GM12878 (cell line): Measurements from ENCODE around the gene DCTN4. TPM values are rescaled to one million over a fixed set of nuclear protein-coding genes. Genes with fewer than 3 reads are reported as not detected.

ENCODE experiments used
- ATAC-seq: fragments of 200-7000 bp; cut with Tn5 transposase; 3 replicates; pipeline ENCODE4 v1.9.1; 2020; ENCODE audit warnings: mild to moderate bottlenecking, moderate library complexity
- BruUV-seq: library from RNA; stranded (reverse); fragments of 400-500 nt; replicated peaks from 2 replicates; lab custom pipeline; 2021; lab: Mats Ljungman, UMichigan
- CTCF ChIA-PET: fragments of 300-600 bp; sonication (Branson Sonifier 250); formaldehyde crosslinking; extraction: SDS; loops from one replicate; lab custom pipeline; 2021; ENCODE audit warnings: inconsistent platforms; lab: Yijun Ruan, JAX
- POLR2A ChIA-PET: fragments of 350-600 bp; formaldehyde crosslinking; extraction: SDS; loops from one replicate; lab custom pipeline; 2021; ENCODE audit warnings: inconsistent platforms; lab: Charles Lee
- RAD21 ChIA-PET: fragments of 300-600 bp; sonication (Branson Sonifier 250); formaldehyde crosslinking; loops from one replicate; lab custom pipeline; 2023; ENCODE audit warnings: antibody characterized with exemption; ENCODE audit not compliant: unreplicated experiment; lab: Charles Lee
- SMC1A ChIA-PET: fragments of 300-600 bp; sonication (Branson Sonifier 250); formaldehyde crosslinking; loops from one replicate; lab custom pipeline; 2023; ENCODE audit not compliant: unreplicated experiment, uncharacterized antibody; lab: Charles Lee
- DNase-seq: peaks from one replicate; pipeline ENCODE4 v3.0.0-alpha.2; 2011; ENCODE audit warnings: low read depth, low spot score
- FAIRE-seq: peaks from 3 replicates; lab custom pipeline; 2011; peaks lifted over from hg19 to GRCh38; lab: Jason Lieb, UNC
- H2AFZ ChIP-seq: 2 replicates; pipeline ENCODE4 v1.6.0; 2011; ENCODE audit warnings: low read depth, low read length, control low read depth; ENCODE audit not compliant: control insufficient read depth
- H3K27ac ChIP-seq: 2 replicates; pipeline ENCODE4 v1.5.1; 2011; ENCODE audit warnings: control low read depth; ENCODE audit not compliant: control insufficient read depth, insufficient read depth
- H3K27me3 ChIP-seq, 2 experiments: replicated peaks in 1 of 2; 2 replicates each; pipeline versions ENCODE4 v1.6.0 to v1.6.1; 2011; ENCODE audit warnings: low read length in 1 of 2; ENCODE audit not compliant: control insufficient read depth in 2 of 2, insufficient read depth in 2 of 2
- H3K36me3 ChIP-seq, 2 experiments: 2 replicates each; pipeline ENCODE4 v1.5.1; 2011; ENCODE audit warnings: low read length in 1 of 2; ENCODE audit not compliant: control insufficient read depth in 2 of 2, insufficient read depth in 2 of 2
- H3K4me1 ChIP-seq: 2 replicates; pipeline ENCODE4 v1.6.1; 2011; ENCODE audit warnings: mild to moderate bottlenecking, low read length, moderate library complexity, mixed read lengths; ENCODE audit not compliant: control insufficient read depth, insufficient read depth
- H3K4me2 ChIP-seq: 2 replicates; pipeline ENCODE4 v1.6.0; 2011; ENCODE audit warnings: control low read depth; ENCODE audit not compliant: control insufficient read depth, insufficient read depth
- H3K4me3 ChIP-seq: fragments of 200-600 bp; sonication (generic); 2 replicates; pipeline ENCODE4 v1.5.1; 2016
- H3K79me2 ChIP-seq: 2 replicates; pipeline ENCODE4 v1.6.0; 2011; ENCODE audit warnings: low read length; ENCODE audit not compliant: control insufficient read depth, insufficient read depth
- H3K9ac ChIP-seq: 2 replicates; pipeline ENCODE4 v1.8.0; 2011; ENCODE audit warnings: low read length, control low read depth, mixed read lengths; ENCODE audit not compliant: control insufficient read depth, insufficient read depth
- H3K9me3 ChIP-seq: replicated peaks from 3 replicates; pipeline ENCODE4 v1.5.1; 2011; ENCODE audit warnings: mild to moderate bottlenecking, low read length; ENCODE audit not compliant: control insufficient read depth, insufficient read depth
- H4K20me1 ChIP-seq: 2 replicates; pipeline ENCODE4 v1.6.0; 2011; ENCODE audit not compliant: control insufficient read depth, insufficient read depth
- CBFB ChIP-seq: IDR thresholded peaks from 2 replicates; pipeline ENCODE4 v1.6.1; 2016; ENCODE audit warnings: antibody characterized with exemption, low read depth
- FOXM1 ChIP-seq: IDR thresholded peaks from 2 replicates; pipeline ENCODE4 v1.6.1; 2012; ENCODE audit warnings: low read depth, mild to moderate bottlenecking, inconsistent platforms, low read length, moderate library complexity
- JUNB ChIP-seq: IDR thresholded peaks from 2 replicates; pipeline ENCODE4 v1.6.1; 2016; ENCODE audit warnings: antibody characterized with exemption, mild to moderate bottlenecking
- KLF5 ChIP-seq: fragments of 450-650 bp; IDR thresholded peaks from 2 replicates; pipeline ENCODE4 v1.6.1; 2014; ENCODE audit warnings: mild to moderate bottlenecking; ENCODE audit not compliant: partially characterized antibody
- RFX5 ChIP-seq: IDR thresholded peaks from 2 replicates; pipeline ENCODE4 v1.6.1; 2011; ENCODE audit warnings: low read depth, low read length, improper control_type of control experiment
- SIN3A ChIP-seq: IDR thresholded peaks from 2 replicates; pipeline ENCODE4 v1.6.1; 2012; ENCODE audit warnings: low read depth, low read length, improper control_type of control experiment
- SPI1 ChIP-seq: IDR thresholded peaks from 2 replicates; pipeline ENCODE4 v1.6.1; 2011; ENCODE audit warnings: low read depth, mild to moderate bottlenecking, low read length, moderate library complexity, borderline replicate concordance; ENCODE audit not compliant: insufficient read depth
- SRF ChIP-seq, 2 experiments: IDR thresholded peaks; 2 replicates each; pipeline ENCODE4 v1.6.1; 2011; ENCODE audit warnings: low read depth in 2 of 2, low read length in 2 of 2, mild to moderate bottlenecking in 1 of 2, moderate library complexity in 1 of 2
- TBL1XR1 ChIP-seq: IDR thresholded peaks from 2 replicates; pipeline ENCODE4 v1.6.1; 2012; ENCODE audit warnings: low read depth, low read length, improper control_type of control experiment
- TCF7 ChIP-seq: IDR thresholded peaks from 2 replicates; pipeline ENCODE4 v1.6.1; 2014; ENCODE audit warnings: antibody characterized with exemption, borderline replicate concordance
- YY1 ChIP-seq: IDR thresholded peaks from 2 replicates; pipeline ENCODE4 v1.6.1; 2011; ENCODE audit warnings: low read depth, mild to moderate bottlenecking, low read length
- WGBS: methylation state at CpG from one replicate; pipeline ENCODE4 v1.1.6; 2016; ENCODE audit warnings: low lambda C conversion rate; ENCODE audit not compliant: insufficient replicate concordance, insufficient coverage; ENCODE audit errors: missing lambda C conversion rate; 5-methylcytosine and 5-hydroxymethylcytosine counted together
- in situ Hi-C: fragments of 300-500 bp; cut with MboI; formaldehyde crosslinking; loops from 9 replicates; pipeline ENCODE4 v1.14.3; 2018; ENCODE audit warnings: mixed read lengths
- intact Hi-C: fragments of 100-400 bp; cut with micrococcal nuclease; formaldehyde crosslinking; loops from one replicate; pipeline ENCODE4 v1.14.2; 2022; ENCODE audit not compliant: unreplicated experiment
- polyA plus RNA-seq, 11 experiments: library from polyadenylated mRNA; depleted of rRNA in 4 of 11; unstranded in 6 of 11; stranded (reverse) in 5 of 11; fragments of >200 nt; fragmentation: Nextera tagmentation in 4 of 11; fragmentation: Illumina TruSeq in 1 of 11; extraction: Ambion mirVana in 4 of 11; extraction: Trizol in 1 of 11; gene quantifications; 1 replicate in 1 of 11; 2 replicates in 10 of 11; pipeline versions ENCODE4 v1.2.1 to v1.2.3, GENCODE V29; 2011 to 2016; ENCODE audit warnings: inconsistent platforms in 2 of 11, missing spikeins in 2 of 11, low read depth in 1 of 11
- total RNA-seq, 4 experiments: library from RNA; depleted of rRNA in 3 of 4; stranded (reverse); fragments of >200 nt in 3 of 4; fragmentation: Illumina TruSeq in 1 of 4; extraction: Trizol in 1 of 4; gene quantifications; 2 replicates each; pipeline versions ENCODE4 v1.2.1 to v1.2.3, GENCODE V29; 2013 to 2021
- TF ChIP-seq, protein P1 (sequence below): fragments of 450-650 bp; IDR thresholded peaks from 2 replicates; pipeline ENCODE4 v1.6.1; 2017; ENCODE audit warnings: borderline replicate concordance
- TF ChIP-seq, protein P2 (sequence below): IDR thresholded peaks from 2 replicates; pipeline ENCODE4 v1.6.1; 2012; ENCODE audit warnings: low read length, inconsistent platforms

Gene DCTN4
- total and polyA plus RNA-seq, 10 of the 15 experiments (the other 5 are each of a cell fraction or from before 2014, with no cell fraction given) = 7.6 to 27.8 (median 18.0) TPM

DNA sequence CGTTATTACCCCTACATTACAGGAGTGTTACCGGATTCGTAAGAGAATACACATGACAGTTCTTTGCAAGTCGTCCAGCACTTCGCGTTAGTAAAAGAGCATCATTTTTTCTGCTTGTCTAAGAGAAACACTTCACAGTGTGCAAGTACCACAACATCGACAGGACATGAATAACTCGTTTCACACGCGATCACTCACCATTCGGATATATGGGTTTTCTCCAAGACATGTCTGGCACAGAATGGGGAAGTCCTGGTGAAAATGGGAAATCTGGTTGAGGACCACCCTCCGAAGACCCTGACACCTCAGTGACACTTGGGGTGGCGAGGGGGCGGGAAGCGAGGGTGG, 58.6 kb downstream of the DCTN4 start:
- Histone ChIP-seq H3K9me3 (no peaks in the 10 kb centered on the region), H4K20me1 (no peaks in the 10 kb centered on the region), H3K79me2 (peaks cover 21% of the 10 kb centered on the region), H3K36me3 (peaks cover 7 to 22% of the 10 kb centered on the region in 2 experiments)
- RAD21 ChIA-PET = interaction anchor here (1.0 to 2.8 kb wide), 15 partner anchors 14 to 465 kb away, joined by 3 to 26 read pairs (median 5); partner anchors contain the start of genes IRGM and SMIM3
- CTCF ChIA-PET = interaction anchor here (0.6 to 2.8 kb wide), 33 partner anchors 9 to 458 kb away, joined by 3 to 42 read pairs (median 4); partner anchors contain the start of genes ANXA6, DCTN4, IRGM and RPS14
- intact Hi-C loops = loop anchor here (1.0 to 5.0 kb wide), 4 partner anchors 79 to 238 kb away; partner anchors contain the start of gene SMIM3
- SMC1A ChIA-PET = interaction anchor here (0.7 to 4.2 kb wide), 10 partner anchors 8 to 210 kb away, joined by 3 to 27 read pairs (median 4); partner anchors contain the start of gene IRGM
- TF ChIP-seq, protein P1, sequence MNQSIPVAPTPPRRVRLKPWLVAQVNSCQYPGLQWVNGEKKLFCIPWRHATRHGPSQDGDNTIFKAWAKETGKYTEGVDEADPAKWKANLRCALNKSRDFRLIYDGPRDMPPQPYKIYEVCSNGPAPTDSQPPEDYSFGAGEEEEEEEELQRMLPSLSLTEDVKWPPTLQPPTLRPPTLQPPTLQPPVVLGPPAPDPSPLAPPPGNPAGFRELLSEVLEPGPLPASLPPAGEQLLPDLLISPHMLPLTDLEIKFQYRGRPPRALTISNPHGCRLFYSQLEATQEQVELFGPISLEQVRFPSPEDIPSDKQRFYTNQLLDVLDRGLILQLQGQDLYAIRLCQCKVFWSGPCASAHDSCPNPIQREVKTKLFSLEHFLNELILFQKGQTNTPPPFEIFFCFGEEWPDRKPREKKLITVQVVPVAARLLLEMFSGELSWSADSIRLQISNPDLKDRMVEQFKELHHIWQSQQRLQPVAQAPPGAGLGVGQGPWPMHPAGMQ = no peak
- TF ChIP-seq SRF (IDR thresholded peaks at IDR 0.05; ENCODE audit: low read depth in 2 of 2, low read length in 2 of 2) (no peak), JUNB (no peak), SPI1 (peak; percentile 21; the same call in 1 of the 2 replicates), TCF7 (no peak), TBL1XR1 (no peak), YY1 (no peak), KLF5 (no peak), CBFB (no peak), FOXM1 (0 out of 2 replicates have a peak, but pooled peaks have one; percentile 11), SIN3A (no peak), RFX5 (no peak)
- TF ChIP-seq, protein P2, sequence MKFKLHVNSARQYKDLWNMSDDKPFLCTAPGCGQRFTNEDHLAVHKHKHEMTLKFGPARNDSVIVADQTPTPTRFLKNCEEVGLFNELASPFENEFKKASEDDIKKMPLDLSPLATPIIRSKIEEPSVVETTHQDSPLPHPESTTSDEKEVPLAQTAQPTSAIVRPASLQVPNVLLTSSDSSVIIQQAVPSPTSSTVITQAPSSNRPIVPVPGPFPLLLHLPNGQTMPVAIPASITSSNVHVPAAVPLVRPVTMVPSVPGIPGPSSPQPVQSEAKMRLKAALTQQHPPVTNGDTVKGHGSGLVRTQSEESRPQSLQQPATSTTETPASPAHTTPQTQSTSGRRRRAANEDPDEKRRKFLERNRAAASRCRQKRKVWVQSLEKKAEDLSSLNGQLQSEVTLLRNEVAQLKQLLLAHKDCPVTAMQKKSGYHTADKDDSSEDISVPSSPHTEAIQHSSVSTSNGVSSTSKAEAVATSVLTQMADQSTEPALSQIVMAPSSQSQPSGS = no peak
- TF ChIP-seq, all 136 proteins: peak for 2
- no TSS peak for BruUV-seq
- H3K27me3 ChIP-seq = no peaks in the 10 kb centered on the region
- DNase-seq (no peak), FAIRE-seq (peak; percentile 91), ATAC-seq (peak; percentile 19)
- peak overlapping the region; percentile 85 for H3K9ac ChIP-seq
- 4% methylated on average over 15 of the region's 15 CpGs for WGBS
- POLR2A ChIA-PET = interaction anchor here (1.1 to 1.6 kb wide), 8 partner anchors 12 to 288 kb away, joined by 3 to 8 read pairs (median 4); partner anchors contain the start of gene CD74
- H3K4me1 ChIP-seq = no peaks in the 10 kb centered on the region
- H3K27ac ChIP-seq = peak overlapping the region; percentile 87
- H3K4me2 ChIP-seq = peak overlapping the region; percentile 51
- in situ Hi-C loops = no loop called here
- H3K4me3 ChIP-seq = peak overlapping the region; percentile 91
- peak overlapping the region; percentile 49 for H2AFZ ChIP-seq
